GM12878 (cell line): ENCODE data around the gene CTCFL. TPM values are rescaled to one million over a fixed set of nuclear protein-coding genes. Genes with fewer than 3 reads are reported as not detected.

Experiments
- ATAC-seq: fragments of 200-7000 bp; cut with Tn5 transposase; 3 replicates; pipeline ENCODE4 v1.9.1; 2020; ENCODE audit warnings: mild to moderate bottlenecking, moderate library complexity
- BruUV-seq: library from RNA; stranded (reverse); fragments of 400-500 nt; replicated peaks from 2 replicates; lab custom pipeline; 2021; lab: Mats Ljungman, UMichigan
- CTCF ChIA-PET: fragments of 300-600 bp; sonication (Branson Sonifier 250); formaldehyde crosslinking; extraction: SDS; loops from one replicate; lab custom pipeline; 2021; ENCODE audit warnings: inconsistent platforms; lab: Yijun Ruan, JAX
- POLR2A ChIA-PET: fragments of 350-600 bp; formaldehyde crosslinking; extraction: SDS; loops from one replicate; lab custom pipeline; 2021; ENCODE audit warnings: inconsistent platforms; lab: Charles Lee
- RAD21 ChIA-PET: fragments of 300-600 bp; sonication (Branson Sonifier 250); formaldehyde crosslinking; loops from one replicate; lab custom pipeline; 2023; ENCODE audit warnings: antibody characterized with exemption; ENCODE audit not compliant: unreplicated experiment; lab: Charles Lee
- SMC1A ChIA-PET: fragments of 300-600 bp; sonication (Branson Sonifier 250); formaldehyde crosslinking; loops from one replicate; lab custom pipeline; 2023; ENCODE audit not compliant: unreplicated experiment, uncharacterized antibody; lab: Charles Lee
- DNase-seq: peaks from one replicate; pipeline ENCODE4 v3.0.0-alpha.2; 2011; ENCODE audit warnings: low read depth, low spot score
- FAIRE-seq: peaks from 3 replicates; lab custom pipeline; 2011; peaks lifted over from hg19 to GRCh38; lab: Jason Lieb, UNC
- H2AFZ ChIP-seq: 2 replicates; pipeline ENCODE4 v1.6.0; 2011; ENCODE audit warnings: low read depth, low read length, control low read depth; ENCODE audit not compliant: control insufficient read depth
- H3K27ac ChIP-seq: 2 replicates; pipeline ENCODE4 v1.5.1; 2011; ENCODE audit warnings: control low read depth; ENCODE audit not compliant: control insufficient read depth, insufficient read depth
- H3K27me3 ChIP-seq, 2 experiments: replicated peaks in 1 of 2; 2 replicates each; pipeline versions ENCODE4 v1.6.0 to v1.6.1; 2011; ENCODE audit warnings: low read length in 1 of 2; ENCODE audit not compliant: control insufficient read depth in 2 of 2, insufficient read depth in 2 of 2
- H3K36me3 ChIP-seq, 2 experiments: 2 replicates each; pipeline ENCODE4 v1.5.1; 2011; ENCODE audit warnings: low read length in 1 of 2; ENCODE audit not compliant: control insufficient read depth in 2 of 2, insufficient read depth in 2 of 2
- H3K4me1 ChIP-seq: 2 replicates; pipeline ENCODE4 v1.6.1; 2011; ENCODE audit warnings: mild to moderate bottlenecking, low read length, moderate library complexity, mixed read lengths; ENCODE audit not compliant: control insufficient read depth, insufficient read depth
- H3K4me2 ChIP-seq: 2 replicates; pipeline ENCODE4 v1.6.0; 2011; ENCODE audit warnings: control low read depth; ENCODE audit not compliant: control insufficient read depth, insufficient read depth
- H3K4me3 ChIP-seq: fragments of 200-600 bp; sonication (generic); 2 replicates; pipeline ENCODE4 v1.5.1; 2016
- H3K79me2 ChIP-seq: 2 replicates; pipeline ENCODE4 v1.6.0; 2011; ENCODE audit warnings: low read length; ENCODE audit not compliant: control insufficient read depth, insufficient read depth
- H3K9ac ChIP-seq: 2 replicates; pipeline ENCODE4 v1.8.0; 2011; ENCODE audit warnings: low read length, control low read depth, mixed read lengths; ENCODE audit not compliant: control insufficient read depth, insufficient read depth
- H3K9me3 ChIP-seq: replicated peaks from 3 replicates; pipeline ENCODE4 v1.5.1; 2011; ENCODE audit warnings: mild to moderate bottlenecking, low read length; ENCODE audit not compliant: control insufficient read depth, insufficient read depth
- H4K20me1 ChIP-seq: 2 replicates; pipeline ENCODE4 v1.6.0; 2011; ENCODE audit not compliant: control insufficient read depth, insufficient read depth
- BRCA1 ChIP-seq: IDR thresholded peaks from 2 replicates; pipeline ENCODE4 v1.6.1; 2011; ENCODE audit warnings: low read depth, low read length, improper control_type of control experiment
- EED ChIP-seq: sonication (generic); IDR thresholded peaks from 2 replicates; pipeline ENCODE4 v1.6.1; 2016; ENCODE audit warnings: antibody characterized with exemption, low read depth
- HCFC1 ChIP-seq: fragments of 150-350 bp; IDR thresholded peaks from 2 replicates; pipeline ENCODE4 v1.6.1; 2014; ENCODE audit warnings: low read length
- IKZF2 ChIP-seq, 2 experiments: fragments of 450-650 bp; IDR thresholded peaks; 2 replicates each; pipeline ENCODE4 v1.6.1; 2017; ENCODE audit warnings: mild to moderate bottlenecking in 2 of 2, moderate library complexity in 2 of 2
- MEF2A ChIP-seq: IDR thresholded peaks from 2 replicates; pipeline ENCODE4 v1.6.1; 2011; ENCODE audit warnings: low read depth, mild to moderate bottlenecking, low read length, moderate library complexity; ENCODE audit not compliant: insufficient read depth
- MTA3 ChIP-seq: IDR thresholded peaks from 2 replicates; pipeline ENCODE4 v1.6.1; 2012; ENCODE audit warnings: low read length, inconsistent platforms, borderline replicate concordance
- PAX5 ChIP-seq: IDR thresholded peaks from 2 replicates; pipeline ENCODE4 v1.6.1; 2011; ENCODE audit warnings: low read depth, low read length, borderline replicate concordance
- POLR2A ChIP-seq: IDR thresholded peaks from 2 replicates; pipeline ENCODE4 v1.6.1; 2011; ENCODE audit warnings: low read depth, mild to moderate bottlenecking, low read length
- POLR2AphosphoS2 ChIP-seq: IDR thresholded peaks from 2 replicates; pipeline ENCODE4 v1.6.1; 2011; ENCODE audit warnings: low read depth, mild to moderate bottlenecking, low read length, improper control_type of control experiment, moderate library complexity
- RBBP5 ChIP-seq: fragments of 200-600 bp; sonication (generic); conservative IDR thresholded peaks from 2 replicates; pipeline ENCODE4 v1.6.1; 2016
- RUNX3 ChIP-seq: IDR thresholded peaks from 2 replicates; pipeline ENCODE4 v1.6.1; 2012; ENCODE audit warnings: low read length, inconsistent platforms
- SMAD1 ChIP-seq: fragments of 450-650 bp; IDR thresholded peaks from 2 replicates; pipeline ENCODE4 v1.6.1; 2018; ENCODE audit warnings: mild to moderate bottlenecking, low read depth; ENCODE audit not compliant: partially characterized antibody
- SMC3 ChIP-seq: IDR thresholded peaks from 2 replicates; pipeline ENCODE4 v1.6.1; 2011; ENCODE audit warnings: low read length, improper control_type of control experiment, borderline replicate concordance
- SP1 ChIP-seq: IDR thresholded peaks from one replicate; pipeline ENCODE4 v1.6.1; 2011; ENCODE audit warnings: low read depth, low read length
- TCF3 ChIP-seq: IDR thresholded peaks from 2 replicates; pipeline ENCODE4 v1.6.1; 2012; ENCODE audit warnings: low read depth, mild to moderate bottlenecking, low read length, borderline replicate concordance; ENCODE audit not compliant: insufficient read depth
- ZNF24 ChIP-seq: fragments of 450-650 bp; IDR thresholded peaks from 2 replicates; pipeline ENCODE4 v1.6.1; 2017; ENCODE audit warnings: antibody characterized with exemption, mild to moderate bottlenecking
- ZSCAN29 ChIP-seq: fragments of 450-650 bp; IDR thresholded peaks from 2 replicates; pipeline ENCODE4 v1.6.1; 2017; ENCODE audit warnings: mild to moderate bottlenecking, moderate library complexity
- WGBS: methylation state at CpG from one replicate; pipeline ENCODE4 v1.1.6; 2016; ENCODE audit warnings: low lambda C conversion rate; ENCODE audit not compliant: insufficient replicate concordance, insufficient coverage; ENCODE audit errors: missing lambda C conversion rate; 5-methylcytosine and 5-hydroxymethylcytosine counted together
- in situ Hi-C: fragments of 300-500 bp; cut with MboI; formaldehyde crosslinking; loops from 9 replicates; pipeline ENCODE4 v1.14.3; 2018; ENCODE audit warnings: mixed read lengths
- intact Hi-C: fragments of 100-400 bp; cut with micrococcal nuclease; formaldehyde crosslinking; loops from one replicate; pipeline ENCODE4 v1.14.2; 2022; ENCODE audit not compliant: unreplicated experiment
- polyA plus RNA-seq, 11 experiments: library from polyadenylated mRNA; depleted of rRNA in 4 of 11; unstranded in 6 of 11; stranded (reverse) in 5 of 11; fragments of >200 nt; fragmentation: Nextera tagmentation in 4 of 11; fragmentation: Illumina TruSeq in 1 of 11; extraction: Ambion mirVana in 4 of 11; extraction: Trizol in 1 of 11; gene quantifications; 1 replicate in 1 of 11; 2 replicates in 10 of 11; pipeline versions ENCODE4 v1.2.1 to v1.2.3, GENCODE V29; 2011 to 2016; ENCODE audit warnings: inconsistent platforms in 2 of 11, missing spikeins in 2 of 11, low read depth in 1 of 11
- total RNA-seq, 4 experiments: library from RNA; depleted of rRNA in 3 of 4; stranded (reverse); fragments of >200 nt in 3 of 4; fragmentation: Illumina TruSeq in 1 of 4; extraction: Trizol in 1 of 4; gene quantifications; 2 replicates each; pipeline versions ENCODE4 v1.2.1 to v1.2.3, GENCODE V29; 2013 to 2021
- TF ChIP-seq, protein P1 (sequence below): fragments of 450-650 bp; IDR thresholded peaks from 2 replicates; pipeline ENCODE4 v1.6.1; 2017; ENCODE audit warnings: low read depth, mild to moderate bottlenecking, moderate library complexity
- TF ChIP-seq, protein P2 (sequence below): fragments of 150-350 bp; IDR thresholded peaks from 2 replicates; pipeline ENCODE4 v1.6.1; 2016; ENCODE audit warnings: low read depth, low read length
- TF ChIP-seq, protein P3 (sequence below): IDR thresholded peaks from 2 replicates; pipeline ENCODE4 v1.6.1; 2011; ENCODE audit warnings: borderline replicate concordance, low read depth, mild to moderate bottlenecking, moderate library complexity, low read length; ENCODE audit not compliant: insufficient read depth, poor library complexity, severe bottlenecking

Gene CTCFL
- total and polyA plus RNA-seq, 10 of the 15 experiments (the other 5 are each of a cell fraction or from before 2014, with no cell fraction given): 0.06 to 0.20 (median 0.11) TPM; not detected in 4

DNA sequence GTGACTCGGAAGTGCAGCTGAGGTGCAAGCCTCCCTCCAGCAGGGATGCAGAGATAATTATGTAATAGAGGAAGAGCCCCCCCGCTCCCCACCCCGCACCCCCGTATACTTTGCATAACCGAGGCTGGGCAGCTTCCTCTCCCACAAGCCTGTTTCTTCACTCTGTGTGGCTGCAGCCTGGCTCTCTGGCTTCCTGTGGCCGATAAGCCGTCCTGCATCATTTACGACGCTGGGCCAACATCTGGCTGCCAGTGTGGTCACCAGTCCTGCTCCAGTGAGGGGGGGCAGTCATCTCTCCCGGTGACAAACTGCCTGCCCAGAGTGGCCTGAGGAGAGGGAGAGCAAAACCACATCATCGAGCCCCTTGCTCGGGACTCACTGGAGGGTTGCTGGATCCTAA lies 74.5 kb downstream of the CTCFL start:
- H3K27me3 ChIP-seq: no peaks in the 10 kb centered on the region; a peak in 1 of 4 replicates
- H3K36me3 ChIP-seq: no peaks in the 10 kb centered on the region
- peak overlapping the region; percentile 39; the same call in 1 of the 2 replicates for H3K4me3 ChIP-seq
- DNase-seq (peak; percentile 71), ATAC-seq (peak; percentile 94), FAIRE-seq (peak; percentile 87)
- in situ Hi-C loops: no loop called here
- no peaks in the 10 kb centered on the region for H4K20me1 ChIP-seq
- H3K9me3 ChIP-seq: no peaks in the 10 kb centered on the region; the same call in 1 of the 3 replicates
- ChIA-PET POLR2A (interaction anchor here (0.8 to 1.6 kb wide), 2 partner anchors 20 to 43 kb away, joined by 3 to 4 read pairs; no protein-coding TSS in a partner anchor), RAD21 (interaction anchor here (0.6 to 1.8 kb wide), 8 partner anchors 9 to 58 kb away, joined by 3 to 8 read pairs (median 3); no protein-coding TSS in a partner anchor), CTCF (interaction anchor here (1.1 to 2.5 kb wide), 4 partner anchors 15 to 70 kb away, joined by 3 to 8 read pairs (median 6); no protein-coding TSS in a partner anchor), SMC1A (interaction anchor here (0.7 to 1.5 kb wide), 6 partner anchors 18 to 69 kb away, joined by 3 to 5 read pairs (median 4); no protein-coding TSS in a partner anchor)
- peak overlapping the region; percentile 86 for H3K4me2 ChIP-seq
- H3K4me1 ChIP-seq: peaks cover 27% of the 10 kb centered on the region
- H3K79me2 ChIP-seq: no peaks in the 10 kb centered on the region
- H2AFZ ChIP-seq: no peak overlapping the region; the same call in 1 of the 2 replicates
- intact Hi-C loops: no loop called here
- 7% methylated on average over 12 of the region's 12 CpGs for WGBS
- peak overlapping the region; percentile 1 for H3K9ac ChIP-seq
- BruUV-seq: no TSS peak
- H3K27ac ChIP-seq: peak overlapping the region; percentile 49
- TF ChIP-seq, protein P1, sequence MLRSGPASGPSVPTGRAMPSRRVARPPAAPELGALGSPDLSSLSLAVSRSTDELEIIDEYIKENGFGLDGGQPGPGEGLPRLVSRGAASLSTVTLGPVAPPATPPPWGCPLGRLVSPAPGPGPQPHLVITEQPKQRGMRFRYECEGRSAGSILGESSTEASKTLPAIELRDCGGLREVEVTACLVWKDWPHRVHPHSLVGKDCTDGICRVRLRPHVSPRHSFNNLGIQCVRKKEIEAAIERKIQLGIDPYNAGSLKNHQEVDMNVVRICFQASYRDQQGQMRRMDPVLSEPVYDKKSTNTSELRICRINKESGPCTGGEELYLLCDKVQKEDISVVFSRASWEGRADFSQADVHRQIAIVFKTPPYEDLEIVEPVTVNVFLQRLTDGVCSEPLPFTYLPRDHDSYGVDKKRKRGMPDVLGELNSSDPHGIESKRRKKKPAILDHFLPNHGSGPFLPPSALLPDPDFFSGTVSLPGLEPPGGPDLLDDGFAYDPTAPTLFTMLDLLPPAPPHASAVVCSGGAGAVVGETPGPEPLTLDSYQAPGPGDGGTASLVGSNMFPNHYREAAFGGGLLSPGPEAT: peak; percentile 59; the same call in 1 of the 2 replicates
- no peak for TF ChIP-seq RBBP5
- TF ChIP-seq IKZF2 (IDR thresholded peaks at IDR 0.05): peak; percentile 71 to 80
- TF ChIP-seq, protein P2, sequence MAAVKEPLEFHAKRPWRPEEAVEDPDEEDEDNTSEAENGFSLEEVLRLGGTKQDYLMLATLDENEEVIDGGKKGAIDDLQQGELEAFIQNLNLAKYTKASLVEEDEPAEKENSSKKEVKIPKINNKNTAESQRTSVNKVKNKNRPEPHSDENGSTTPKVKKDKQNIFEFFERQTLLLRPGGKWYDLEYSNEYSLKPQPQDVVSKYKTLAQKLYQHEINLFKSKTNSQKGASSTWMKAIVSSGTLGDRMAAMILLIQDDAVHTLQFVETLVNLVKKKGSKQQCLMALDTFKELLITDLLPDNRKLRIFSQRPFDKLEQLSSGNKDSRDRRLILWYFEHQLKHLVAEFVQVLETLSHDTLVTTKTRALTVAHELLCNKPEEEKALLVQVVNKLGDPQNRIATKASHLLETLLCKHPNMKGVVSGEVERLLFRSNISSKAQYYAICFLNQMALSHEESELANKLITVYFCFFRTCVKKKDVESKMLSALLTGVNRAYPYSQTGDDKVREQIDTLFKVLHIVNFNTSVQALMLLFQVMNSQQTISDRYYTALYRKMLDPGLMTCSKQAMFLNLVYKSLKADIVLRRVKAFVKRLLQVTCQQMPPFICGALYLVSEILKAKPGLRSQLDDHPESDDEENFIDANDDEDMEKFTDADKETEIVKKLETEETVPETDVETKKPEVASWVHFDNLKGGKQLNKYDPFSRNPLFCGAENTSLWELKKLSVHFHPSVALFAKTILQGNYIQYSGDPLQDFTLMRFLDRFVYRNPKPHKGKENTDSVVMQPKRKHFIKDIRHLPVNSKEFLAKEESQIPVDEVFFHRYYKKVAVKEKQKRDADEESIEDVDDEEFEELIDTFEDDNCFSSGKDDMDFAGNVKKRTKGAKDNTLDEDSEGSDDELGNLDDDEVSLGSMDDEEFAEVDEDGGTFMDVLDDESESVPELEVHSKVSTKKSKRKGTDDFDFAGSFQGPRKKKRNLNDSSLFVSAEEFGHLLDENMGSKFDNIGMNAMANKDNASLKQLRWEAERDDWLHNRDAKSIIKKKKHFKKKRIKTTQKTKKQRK: no peak
- TF ChIP-seq, protein P3, sequence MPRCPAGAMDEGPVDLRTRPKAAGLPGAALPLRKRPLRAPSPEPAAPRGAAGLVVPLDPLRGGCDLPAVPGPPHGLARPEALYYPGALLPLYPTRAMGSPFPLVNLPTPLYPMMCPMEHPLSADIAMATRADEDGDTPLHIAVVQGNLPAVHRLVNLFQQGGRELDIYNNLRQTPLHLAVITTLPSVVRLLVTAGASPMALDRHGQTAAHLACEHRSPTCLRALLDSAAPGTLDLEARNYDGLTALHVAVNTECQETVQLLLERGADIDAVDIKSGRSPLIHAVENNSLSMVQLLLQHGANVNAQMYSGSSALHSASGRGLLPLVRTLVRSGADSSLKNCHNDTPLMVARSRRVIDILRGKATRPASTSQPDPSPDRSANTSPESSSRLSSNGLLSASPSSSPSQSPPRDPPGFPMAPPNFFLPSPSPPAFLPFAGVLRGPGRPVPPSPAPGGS: no peak
- TF ChIP-seq SMC3: no peak
- TF ChIP-seq PAX5: 0 out of 2 replicates have a peak, but pooled peaks have one; percentile 7
- peak; percentile 50 for TF ChIP-seq POLR2A
- no peak for TF ChIP-seq HCFC1
- TF ChIP-seq MTA3: 0 out of 2 replicates have a peak, but pooled peaks have one; percentile 7
- 0 out of 2 replicates have a peak, but pooled peaks have one; percentile 4 for TF ChIP-seq MEF2A
- TF ChIP-seq ZSCAN29: no peak
- no peak for TF ChIP-seq POLR2AphosphoS2
- TF ChIP-seq SP1: peak; percentile 15
- TF ChIP-seq ZNF24: no peak
- 0 out of 2 replicates have a peak, but pooled peaks have one; percentile 36 for TF ChIP-seq TCF3
- no peak for TF ChIP-seq BRCA1
- peak; percentile 11; the same call in 1 of the 2 replicates for TF ChIP-seq EED
- peak; percentile 59 for TF ChIP-seq RUNX3
- TF ChIP-seq SMAD1: peak; percentile 7
